22Rv1 (cell line): ENCODE measurements around the gene ATP1B3.

ENCODE experiments used
- CTCF ChIP-seq: fragments of 450-650 bp; IDR thresholded peaks from 2 replicates; pipeline ENCODE4 v1.5.1; 2017; ENCODE audit warnings: mild to moderate bottlenecking
- ZFX ChIP-seq: fragments of 450-650 bp; IDR thresholded peaks from 2 replicates; pipeline ENCODE4 v1.6.1; 2017; ENCODE audit warnings: antibody characterized with exemption, borderline replicate concordance

- TF ChIP-seq CTCF: no peak
- TF ChIP-seq ZFX: no peak
These were observed 44.9 kb downstream of the ATP1B3 start for GRCh38 chr3:141921316-141921715.
